NT2/D1 (cell line): Measurements from ENCODE around the gene PLP2.
"Not testable (repeated sequence)": the region's sequence is repeated elsewhere in the genome, so short reads cannot be mapped to it uniquely, and the experiment has no call there.

Experiments used
- DNase-seq: peaks from one replicate; pipeline ENCODE4 v3.0.0-alpha.2; 2011; ENCODE audit warnings: low read depth, low spot score
- H3K27me3 ChIP-seq: 2 replicates; pipeline ENCODE4 v1.6.0; 2011; ENCODE audit warnings: mild to moderate bottlenecking; ENCODE audit not compliant: insufficient read length, insufficient read depth
- H3K36me3 ChIP-seq: 2 replicates; pipeline ENCODE4 v1.6.1; 2011; ENCODE audit warnings: mild to moderate bottlenecking, low read length, mixed read lengths; ENCODE audit not compliant: insufficient read depth, insufficient read length
- H3K4me1 ChIP-seq: 2 replicates; pipeline ENCODE4 v1.5.1; 2011; ENCODE audit not compliant: insufficient read depth, insufficient read length
- H3K4me3 ChIP-seq: 2 replicates; pipeline ENCODE4 v1.5.1; 2011; ENCODE audit warnings: low read depth; ENCODE audit not compliant: insufficient read length
- H3K9ac ChIP-seq: 2 replicates; pipeline ENCODE4 v1.6.0; 2011; ENCODE audit warnings: low read depth; ENCODE audit not compliant: insufficient read length
- H3K9me3 ChIP-seq: 2 replicates; pipeline ENCODE4 v1.5.1; 2011; ENCODE audit warnings: mild to moderate bottlenecking, low read length; ENCODE audit not compliant: insufficient read depth
- SUZ12 ChIP-seq: IDR thresholded peaks from 2 replicates; pipeline ENCODE4 v1.6.1; 2011; ENCODE audit not compliant: insufficient read length, insufficient read depth; ENCODE audit errors: extremely low read depth
- YY1 ChIP-seq: IDR thresholded peaks from 2 replicates; pipeline ENCODE4 v1.6.1; 2011; ENCODE audit not compliant: insufficient read length, insufficient read depth
- ZNF274 ChIP-seq: IDR thresholded peaks from 2 replicates; pipeline ENCODE4 v1.6.1; 2011; ENCODE audit warnings: mild to moderate bottlenecking, low read depth, low read length

Gene PLP2

DNA sequence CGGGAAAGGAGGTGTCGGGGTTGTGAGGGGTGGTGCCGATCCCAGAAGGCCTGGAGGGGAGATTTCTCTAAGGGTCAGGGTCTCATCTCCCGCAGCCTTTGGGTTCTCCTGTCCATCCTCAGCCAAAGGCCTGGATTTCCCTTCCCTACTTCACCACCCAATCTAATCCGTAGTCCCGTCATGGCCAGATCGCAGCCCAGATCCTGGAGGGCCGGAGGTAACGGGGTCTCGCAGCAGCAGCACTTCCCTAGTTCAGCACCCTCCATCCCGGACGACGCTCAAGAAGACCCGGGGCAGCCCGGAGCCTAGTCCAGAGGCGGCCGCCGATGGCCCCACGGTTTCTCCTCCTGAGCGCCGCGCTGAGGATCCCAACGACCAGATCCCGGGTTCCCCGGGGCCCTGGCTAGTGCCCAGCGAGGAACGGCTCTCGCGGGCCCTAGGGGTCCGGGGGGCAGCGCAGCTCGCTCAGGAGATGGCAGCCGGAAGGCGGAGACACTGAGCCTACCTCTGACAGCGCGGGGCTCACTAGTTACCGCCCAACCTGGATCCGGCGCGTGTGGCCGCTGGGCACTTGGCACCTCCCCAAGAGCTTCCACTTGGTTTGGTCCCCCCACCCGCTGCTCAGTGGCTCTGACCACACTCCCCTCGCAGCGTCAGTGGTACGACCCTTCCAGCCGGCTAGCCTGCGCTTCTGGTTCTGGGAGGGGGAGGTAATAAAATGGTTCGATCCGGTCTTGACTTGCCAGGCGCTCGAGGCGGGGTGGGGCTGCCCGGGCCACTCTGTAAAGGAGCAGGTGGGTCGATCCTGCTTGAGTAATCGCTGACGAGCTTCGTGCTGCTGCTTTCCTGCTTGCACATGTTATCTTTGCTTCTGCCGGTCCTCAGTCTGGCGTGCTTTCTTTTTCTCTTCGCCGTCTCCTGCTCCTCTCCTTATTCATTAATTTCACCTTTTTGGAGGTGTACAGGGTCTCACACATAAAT lies 5.5 kb upstream of the PLP2 start:
- no peak for TF ChIP-seq ZNF274
- peaks cover 8% of the 10 kb centered on the region for H3K4me1 ChIP-seq
- H3K27me3 ChIP-seq: peaks cover 15% of the 10 kb centered on the region
- peak overlapping the region; percentile 51 for H3K9ac ChIP-seq
- no peaks in the 10 kb centered on the region for H3K9me3 ChIP-seq
- peak overlapping the region; percentile 29 for H3K4me3 ChIP-seq
- no peak for DNase-seq
- H3K36me3 ChIP-seq: no peaks in the 10 kb centered on the region

DNA sequence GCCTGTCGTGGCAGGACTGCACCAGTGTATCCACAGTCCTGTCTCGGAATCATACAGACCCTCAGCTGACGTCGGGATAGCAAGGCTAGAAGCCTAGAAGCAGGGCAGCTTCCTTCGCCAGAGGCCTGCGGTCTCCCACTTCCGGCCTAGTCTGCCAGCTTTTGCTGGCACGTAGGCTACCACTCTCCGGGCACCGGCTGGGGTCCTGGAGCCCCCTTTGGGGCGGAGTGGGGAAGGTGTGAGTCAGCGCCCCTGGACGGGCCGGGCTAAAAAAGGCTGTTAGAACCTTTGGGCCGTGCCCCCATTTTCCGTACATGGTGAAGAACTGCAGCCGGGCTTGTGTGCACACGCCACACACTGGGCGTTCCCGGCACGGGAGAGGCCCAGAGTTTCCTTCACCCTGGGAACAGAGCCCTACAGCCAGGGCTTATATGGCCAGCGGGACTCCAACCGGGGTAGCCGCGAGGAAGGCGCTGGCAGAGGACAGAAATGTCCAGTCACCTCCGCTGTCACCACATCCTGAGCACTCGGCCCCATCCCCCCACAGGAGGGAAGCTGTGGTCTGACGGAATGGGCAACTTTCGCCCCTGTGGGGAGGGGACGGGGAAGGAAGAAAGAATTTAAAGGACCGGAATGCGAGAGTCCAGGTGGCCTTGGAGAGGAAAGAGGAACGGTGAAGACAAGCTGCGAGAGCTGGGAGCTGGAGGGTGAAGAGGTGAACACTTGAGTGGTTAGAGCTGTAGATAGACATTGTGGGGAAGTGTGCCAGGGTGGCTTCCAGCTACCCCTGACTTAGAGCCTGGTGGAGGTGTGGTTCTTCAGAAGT lies 4.6 kb upstream of the PLP2 start:
- Histone ChIP-seq H3K36me3 (no peaks in the 10 kb centered on the region), H3K4me3 (peak overlapping the region; percentile 29), H3K9me3 (no peaks in the 10 kb centered on the region), H3K4me1 (peaks cover 8% of the 10 kb centered on the region), H3K27me3 (peaks cover 11% of the 10 kb centered on the region), H3K9ac (peak overlapping the region; percentile 51)
- TF ChIP-seq YY1 (no peak), SUZ12 (no peak), ZNF274 (no peak)
- no peak for DNase-seq

DNA sequence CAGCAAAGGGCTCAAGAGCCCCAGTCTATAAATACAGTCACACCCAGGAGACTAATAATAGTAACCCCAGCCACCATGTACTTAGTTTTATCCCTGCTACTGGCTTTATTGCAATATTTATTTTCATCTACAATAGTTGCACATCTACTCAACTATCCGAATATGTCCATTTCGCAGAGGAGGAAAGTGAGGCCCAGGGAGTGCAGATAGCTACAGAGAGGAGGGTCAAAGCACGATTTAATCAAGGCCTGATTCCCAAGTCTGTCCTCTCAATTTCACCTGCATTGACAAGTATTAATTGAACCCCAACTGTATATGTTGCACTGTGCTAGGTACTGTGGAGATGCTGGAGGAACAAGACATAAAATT lies 4.0 kb upstream of the PLP2 start:
- H3K9me3 ChIP-seq: no peaks in the 10 kb centered on the region
- DNase-seq: no peak
- no peak overlapping the region for H3K9ac ChIP-seq
- no peak overlapping the region for H3K4me3 ChIP-seq
- no peaks in the 10 kb centered on the region for H3K36me3 ChIP-seq
- TF ChIP-seq SUZ12 (no peak), YY1 (no peak), ZNF274 (no peak)
- H3K27me3 ChIP-seq: peaks cover 7% of the 10 kb centered on the region
- peaks cover 8% of the 10 kb centered on the region for H3K4me1 ChIP-seq

DNA sequence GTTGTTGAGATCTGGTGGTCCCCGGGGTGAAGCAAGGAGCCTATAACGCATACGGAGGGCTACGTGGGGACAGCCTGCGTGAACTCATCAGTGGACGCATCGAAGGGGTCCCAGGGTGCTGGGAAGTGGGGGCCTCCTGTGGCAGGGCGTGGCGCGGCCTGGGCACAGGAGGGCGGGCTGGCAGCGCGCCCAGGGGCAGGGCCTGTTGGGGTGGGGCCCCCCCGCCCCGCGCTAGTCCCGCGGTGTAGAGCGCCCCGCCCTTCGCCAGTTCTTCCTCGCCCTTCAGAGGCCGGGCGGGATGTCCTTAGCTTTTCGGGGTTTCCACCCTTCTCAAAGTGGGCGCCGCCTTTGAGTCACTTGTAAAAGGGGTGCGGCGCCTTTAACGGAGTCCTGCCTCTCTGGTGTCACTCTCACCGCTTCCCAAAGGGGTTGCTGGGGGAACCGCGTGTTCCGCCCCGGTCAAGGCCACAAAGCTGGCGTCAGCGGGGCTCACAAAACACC lies 632 bp downstream of the PLP2 start:
- H3K9me3 ChIP-seq: no peaks in the 10 kb centered on the region
- peak overlapping the region; percentile 79 for H3K9ac ChIP-seq
- DNase-seq: no peak
- H3K4me1 ChIP-seq: no peaks in the 10 kb centered on the region
- H3K27me3 ChIP-seq: no peaks in the 10 kb centered on the region
- H3K36me3 ChIP-seq: peaks cover 37% of the 10 kb centered on the region
- TF ChIP-seq YY1: no peak
- TF ChIP-seq ZNF274: no peak
- TF ChIP-seq SUZ12: no peak
- H3K4me3 ChIP-seq: peak overlapping the region; percentile 62

DNA sequence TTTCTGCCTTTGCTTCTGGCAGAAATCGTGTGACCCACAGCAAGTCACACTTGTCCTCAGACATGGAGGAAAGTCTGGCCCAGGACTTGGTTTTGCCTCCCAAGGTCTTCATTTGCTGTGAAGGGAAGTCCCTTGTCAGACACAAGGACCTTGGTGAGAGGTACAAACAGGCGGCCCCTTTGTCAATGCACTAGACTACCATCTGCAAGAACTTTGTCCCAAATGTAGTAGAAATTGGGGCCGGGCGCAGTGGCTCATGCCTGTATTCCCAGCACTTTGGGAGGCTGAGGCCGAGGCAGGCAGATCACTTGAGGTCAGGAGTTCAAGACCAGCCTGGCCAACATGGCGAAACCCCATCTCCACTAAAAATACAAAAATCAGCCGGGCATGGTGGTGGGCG lies 1.8 kb downstream of the PLP2 start:
- H3K9me3 ChIP-seq, H3K4me1 ChIP-seq, H3K4me3 ChIP-seq, H3K27me3 ChIP-seq, DNase-seq, H3K9ac ChIP-seq: not testable (repeated sequence)
- peaks cover 49% of the 10 kb centered on the region for H3K36me3 ChIP-seq

DNA sequence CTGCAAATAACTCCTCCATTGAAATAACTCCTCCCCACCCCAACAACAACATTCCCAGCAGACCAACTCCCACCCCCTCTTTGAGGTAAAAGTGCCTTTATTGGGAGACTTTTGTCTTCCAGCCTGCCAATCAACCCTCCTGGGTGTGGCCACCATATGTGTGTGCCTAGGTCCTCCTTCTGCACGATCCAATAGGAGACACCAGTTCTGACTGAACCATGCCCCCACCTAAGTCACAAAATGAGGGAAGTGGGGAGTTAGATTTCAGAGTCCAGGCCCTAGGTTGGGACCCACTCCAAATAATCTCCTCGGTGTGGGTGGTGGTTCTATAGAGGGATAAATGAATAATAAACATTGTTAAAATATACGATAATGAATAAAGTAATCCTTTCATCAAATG lies 3.0 kb downstream of the PLP2 start:
- no peak overlapping the region for H3K4me3 ChIP-seq
- no peaks in the 10 kb centered on the region for H3K27me3 ChIP-seq
- no peak overlapping the region for H3K9ac ChIP-seq
- H3K4me1 ChIP-seq: no peaks in the 10 kb centered on the region
- DNase-seq: no peak
- no peaks in the 10 kb centered on the region for H3K9me3 ChIP-seq
- H3K36me3 ChIP-seq: peaks cover 61% of the 10 kb centered on the region
- no peak for TF ChIP-seq YY1
- TF ChIP-seq ZNF274: no peak
- no peak for TF ChIP-seq SUZ12

DNA sequence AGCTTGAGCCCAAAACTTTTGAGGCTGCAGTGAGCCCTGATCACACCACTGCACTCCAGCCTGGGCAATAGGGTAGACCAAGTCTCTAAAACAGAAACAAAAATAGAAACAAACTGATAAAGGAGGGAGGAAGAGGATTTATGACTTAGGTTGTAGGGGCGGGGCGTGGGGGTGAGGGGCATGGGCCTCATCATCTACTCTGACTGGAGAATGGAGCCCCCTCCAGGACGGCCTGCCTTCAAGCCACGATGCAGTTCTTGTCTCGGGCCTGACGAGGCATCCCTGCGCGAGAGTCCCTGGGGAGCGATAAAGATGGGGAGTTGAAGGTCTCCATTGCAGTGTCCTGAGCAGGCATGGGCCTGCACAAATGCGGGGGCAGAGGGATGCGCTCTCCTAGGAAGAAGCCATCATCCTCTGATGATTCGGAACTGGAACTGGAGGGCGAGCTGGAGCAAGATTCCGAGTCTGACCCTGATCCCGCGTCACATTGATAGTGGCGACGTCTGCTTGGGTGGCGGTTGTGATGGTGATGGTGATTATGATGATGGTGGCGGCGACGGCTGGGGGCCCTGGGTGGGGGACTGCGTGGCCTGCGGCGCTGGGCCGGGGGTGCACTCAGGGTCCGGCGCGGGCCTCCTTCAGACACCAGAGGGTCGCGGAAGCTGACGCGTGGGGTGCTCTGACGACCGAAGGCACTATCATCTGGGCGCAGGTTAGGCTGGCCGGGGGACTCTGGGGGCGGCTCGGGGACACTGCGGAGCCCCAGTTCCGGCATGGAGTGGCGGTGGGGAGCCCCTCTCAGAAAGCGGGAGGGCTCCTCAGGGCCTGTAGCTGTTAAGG lies 4.0 kb downstream of the PLP2 start:
- Histone ChIP-seq H3K9me3 (no peaks in the 10 kb centered on the region), H3K4me3 (no peak overlapping the region), H3K27me3 (no peaks in the 10 kb centered on the region), H3K36me3 (peaks cover 68% of the 10 kb centered on the region), H3K9ac (no peak overlapping the region), H3K4me1 (no peaks in the 10 kb centered on the region)
- TF ChIP-seq SUZ12: no peak
- no peak for TF ChIP-seq YY1
- TF ChIP-seq ZNF274: no peak
- DNase-seq: no peak
